Activated T-helper 17 cell treated with anti-CD3 and anti-CD28 coated beads, Interleukin-2, amount 50 U/mL, for 72 hours (primary cell): ENCODE results near the gene MYL6B. TPM values are rescaled to one million over a fixed set of nuclear protein-coding genes. Genes with fewer than 3 reads are reported as not detected.
"Not testable (repeated sequence)": the region's sequence is repeated elsewhere in the genome, so short reads cannot be mapped to it uniquely, and the experiment has no call there.

Experiments
- ATAC-seq: fragments of 150-1000 bp; cut with Tn5 transposase; replicated peaks from 2 replicates; pipeline ENCODE4 v1.10.0; 2021; ENCODE audit warnings: mild to moderate bottlenecking, moderate library complexity
- H3K27ac Mint-ChIP-seq: one replicate; pipeline ENCODE4 v1.8.0; 2022; ENCODE audit warnings: mixed read lengths
- H3K27me3 Mint-ChIP-seq: one replicate; pipeline ENCODE4 v1.8.0; 2022; ENCODE audit warnings: mixed read lengths
- H3K36me3 Mint-ChIP-seq: one replicate; pipeline ENCODE4 v1.8.0; 2022; ENCODE audit warnings: low read depth, mild to moderate bottlenecking, mixed read lengths
- H3K4me1 Mint-ChIP-seq: one replicate; pipeline ENCODE4 v1.8.0; 2022; ENCODE audit warnings: mixed read lengths
- H3K4me3 Mint-ChIP-seq: one replicate; pipeline ENCODE4 v1.8.0; 2022; ENCODE audit warnings: mild to moderate bottlenecking, mixed read lengths
- H3K9me3 Mint-ChIP-seq: one replicate; pipeline ENCODE4 v1.8.0; 2022; ENCODE audit warnings: mixed read lengths
- total RNA-seq, 2 donors: library from RNA; stranded (reverse); gene quantifications; one replicate each; pipeline ENCODE4 v1.2.3, GENCODE V29; 2022

Gene MYL6B
- total RNA-seq, 2 donors from 2014 or later = 96.9 to 114 TPM

GRCh38 chr12:56154246-56154771 lies 1.9 kb downstream of the MYL6B start:
- no peaks in the 10 kb centered on the region for H3K27me3 Mint-ChIP-seq
- H3K27ac Mint-ChIP-seq = no peak overlapping the region
- ATAC-seq = no peak
- peaks cover 42% of the 10 kb centered on the region for H3K36me3 Mint-ChIP-seq
- H3K4me3 Mint-ChIP-seq = no peak overlapping the region
- H3K9me3 Mint-ChIP-seq = no peaks in the 10 kb centered on the region
- H3K4me1 Mint-ChIP-seq = peaks cover 6% of the 10 kb centered on the region

GRCh38 chr12:56154818-56155217 lies 2.4 kb downstream of the MYL6B start:
- peaks cover 47% of the 10 kb centered on the region for H3K36me3 Mint-ChIP-seq

GRCh38 chr12:56155256-56155845 lies 3.0 kb downstream of the MYL6B start:
- ATAC-seq = no peak
- H3K9me3 Mint-ChIP-seq = no peaks in the 10 kb centered on the region
- H3K36me3 Mint-ChIP-seq = peaks cover 52% of the 10 kb centered on the region
- peaks cover 12% of the 10 kb centered on the region for H3K4me1 Mint-ChIP-seq
- peak overlapping the region; percentile 99 for H3K4me3 Mint-ChIP-seq
- no peak overlapping the region for H3K27ac Mint-ChIP-seq
- no peaks in the 10 kb centered on the region for H3K27me3 Mint-ChIP-seq

More at GRCh38 chr12:56154818-56155217, 2.4 kb downstream of the MYL6B start:
- Mint-ChIP-seq H3K27me3 (no peaks in the 10 kb centered on the region), H3K9me3 (no peaks in the 10 kb centered on the region), H3K4me3 (peak overlapping the region; percentile 99), H3K4me1 (peaks cover 6% of the 10 kb centered on the region), H3K27ac (no peak overlapping the region)
- ATAC-seq = no peak

GRCh38 chr12:56156464-56157200 lies 4.2 kb downstream of the MYL6B start:
- Mint-ChIP-seq H3K4me3 (peak overlapping the region; percentile 99), H3K27ac (peak overlapping the region; percentile 92), H3K36me3 (peaks cover 61% of the 10 kb centered on the region), H3K4me1 (peaks cover 12% of the 10 kb centered on the region)
- ATAC-seq, H3K9me3 Mint-ChIP-seq, H3K27me3 Mint-ChIP-seq: not testable (repeated sequence)

GRCh38 chr12:56157201-56158028 lies 5.0 kb downstream of the MYL6B start:
- peak; percentile 44 for ATAC-seq
- Mint-ChIP-seq H3K36me3 (peaks cover 68% of the 10 kb centered on the region), H3K27ac (peak overlapping the region; percentile 92), H3K4me1 (peaks cover 14% of the 10 kb centered on the region), H3K4me3 (peak overlapping the region; percentile 99), H3K9me3 (no peaks in the 10 kb centered on the region), H3K27me3 (no peaks in the 10 kb centered on the region)

GRCh38 chr12:56158029-56158925 lies 5.9 kb downstream of the MYL6B start, which contains the start of gene MYL6:
TSS of gene MYL6 (plus strand) at chr12:56158359. CDS start at chr12:56158402, 43 bp downstream.
- H3K4me3 Mint-ChIP-seq = peak within 1 kb of the TSS; percentile 99
- peak within 1 kb of the TSS; percentile 92 for H3K27ac Mint-ChIP-seq
- H3K9me3 Mint-ChIP-seq = no peaks in the 10 kb centered on the region
- H3K36me3 Mint-ChIP-seq = peaks cover 77% of the 10 kb centered on the region
- peaks cover 14% of the 10 kb centered on the region for H3K4me1 Mint-ChIP-seq
- no peaks in the 10 kb centered on the region for H3K27me3 Mint-ChIP-seq
- peak; percentile 89 for ATAC-seq

- Mint-ChIP-seq H3K27me3 (no peaks in the 10 kb centered on the region), H3K4me3 (peak overlapping the region; percentile 99), H3K36me3 (peaks cover 84% of the 10 kb centered on the region), H3K4me1 (peaks cover 14% of the 10 kb centered on the region), H3K9me3 (no peaks in the 10 kb centered on the region), H3K27ac (peak overlapping the region; percentile 92)
- ATAC-seq = peak; percentile 11
Measured at GRCh38 chr12:56158926-56159461, 6.6 kb downstream of the MYL6B start.

GRCh38 chr12:56159482-56160192 lies 7.2 kb downstream of the MYL6B start:
- H3K4me3 Mint-ChIP-seq = peak overlapping the region; percentile 99
- H3K27ac Mint-ChIP-seq = peak overlapping the region; percentile 92
- ATAC-seq = no peak
- H3K9me3 Mint-ChIP-seq = no peaks in the 10 kb centered on the region
- peaks cover 14% of the 10 kb centered on the region for H3K4me1 Mint-ChIP-seq
- H3K36me3 Mint-ChIP-seq = peaks cover 91% of the 10 kb centered on the region
- no peaks in the 10 kb centered on the region for H3K27me3 Mint-ChIP-seq

GRCh38 chr12:56160193-56160763 lies 7.9 kb downstream of the MYL6B start:
- Mint-ChIP-seq H3K27ac (peak overlapping the region; percentile 81), H3K4me3 (peak overlapping the region; percentile 99)
- peak; percentile 38 for ATAC-seq

GRCh38 chr12:56160894-56161689 lies 8.7 kb downstream of the MYL6B start:
- no peak for ATAC-seq
- Mint-ChIP-seq H3K9me3 (no peaks in the 10 kb centered on the region), H3K4me3 (peak overlapping the region; percentile 99), H3K4me1 (peaks cover 14% of the 10 kb centered on the region), H3K27me3 (no peaks in the 10 kb centered on the region), H3K27ac (peak overlapping the region; percentile 81), H3K36me3 (peaks cover 91% of the 10 kb centered on the region)

More at GRCh38 chr12:56160193-56160763, 7.9 kb downstream of the MYL6B start:
- H3K27me3 Mint-ChIP-seq = no peaks in the 10 kb centered on the region
- H3K36me3 Mint-ChIP-seq = peaks cover 91% of the 10 kb centered on the region
- no peaks in the 10 kb centered on the region for H3K9me3 Mint-ChIP-seq
- peaks cover 14% of the 10 kb centered on the region for H3K4me1 Mint-ChIP-seq

GRCh38 chr12:56161690-56162351 lies 9.4 kb downstream of the MYL6B start:
- Mint-ChIP-seq H3K27ac (peak overlapping the region; percentile 81), H3K4me3 (peak overlapping the region; percentile 99), H3K9me3 (no peaks in the 10 kb centered on the region), H3K27me3 (no peaks in the 10 kb centered on the region), H3K4me1 (peaks cover 14% of the 10 kb centered on the region), H3K36me3 (peaks cover 99% of the 10 kb centered on the region)
- no peak for ATAC-seq
